Loucy (cell line): ENCODE data around the gene SV2B.

Experiments used
- H2AFZ ChIP-seq: fragments of 200-600 bp; sonication (generic); 2 replicates; pipeline ENCODE4 v1.6.0; 2016; ENCODE audit warnings: antibody characterized with exemption, mild to moderate bottlenecking, low read length, moderate library complexity
- H3F3A ChIP-seq: fragments of 200-600 bp; 2 replicates; pipeline ENCODE4 v1.6.0; 2016; ENCODE audit warnings: antibody characterized with exemption, low read depth, mild to moderate bottlenecking
- H3K27me3 ChIP-seq: fragments of 200-600 bp; sonication (generic); 2 replicates; pipeline ENCODE4 v1.6.1; 2014; ENCODE audit warnings: low read length, mild to moderate bottlenecking; ENCODE audit not compliant: insufficient read depth, poor library complexity, severe bottlenecking
- H3K36me3 ChIP-seq: fragments of 200-600 bp; sonication (generic); 2 replicates; pipeline ENCODE4 v1.6.1; 2016; ENCODE audit warnings: low read length; ENCODE audit not compliant: insufficient read depth
- H3K4me1 ChIP-seq: fragments of 200-600 bp; sonication (generic); 2 replicates; pipeline ENCODE4 v1.5.1; 2014; ENCODE audit warnings: low read length, mild to moderate bottlenecking; ENCODE audit not compliant: insufficient read depth, poor library complexity, severe bottlenecking
- H3K4me2 ChIP-seq: fragments of 200-600 bp; sonication (generic); 2 replicates; pipeline ENCODE4 v1.6.0; 2014; ENCODE audit warnings: antibody characterized with exemption, low read length, low read depth, mild to moderate bottlenecking; ENCODE audit not compliant: poor library complexity, severe bottlenecking
- H3K4me3 ChIP-seq: fragments of 200-600 bp; sonication (generic); 2 replicates; pipeline ENCODE4 v1.5.1; 2014; ENCODE audit warnings: low read length, mild to moderate bottlenecking, mixed read lengths; ENCODE audit not compliant: poor library complexity, severe bottlenecking
- H3K79me2 ChIP-seq: fragments of 200-600 bp; sonication (generic); 2 replicates; pipeline ENCODE4 v1.6.1; 2014; ENCODE audit warnings: low read length; ENCODE audit not compliant: insufficient read depth
- H3K9ac ChIP-seq: fragments of 200-600 bp; sonication (generic); 2 replicates; pipeline ENCODE4 v1.6.0; 2014; ENCODE audit warnings: mild to moderate bottlenecking, low read depth, low read length, moderate library complexity; ENCODE audit not compliant: poor library complexity, severe bottlenecking
- H3K9me2 ChIP-seq: fragments of 200-600 bp; sonication (generic); replicated peaks from 2 replicates; pipeline ENCODE4 v1.6.1; 2016; ENCODE audit warnings: low read depth, low read length, mixed read lengths
- H3K9me3 ChIP-seq: fragments of 200-600 bp; sonication (generic); 2 replicates; pipeline ENCODE4 v1.6.1; 2014; ENCODE audit warnings: mild to moderate bottlenecking, antibody characterized with exemption, low read length, low read depth; ENCODE audit not compliant: insufficient read depth
- H4K20me1 ChIP-seq: fragments of 200-600 bp; sonication (generic); 2 replicates; pipeline ENCODE4 v1.6.0; 2014; ENCODE audit warnings: antibody characterized with exemption, low read length, mild to moderate bottlenecking; ENCODE audit not compliant: insufficient read depth, poor library complexity, severe bottlenecking
- CTCF ChIP-seq: fragments of 200-600 bp; sonication (generic); conservative IDR thresholded peaks from 2 replicates; pipeline ENCODE4 v1.5.1; 2014; ENCODE audit warnings: mild to moderate bottlenecking, antibody characterized with exemption, low read length
- EZH2phosphoT487 ChIP-seq: fragments of 200-600 bp; IDR thresholded peaks from 2 replicates; pipeline ENCODE4 v1.6.1; 2018; ENCODE audit warnings: antibody characterized with exemption, mild to moderate bottlenecking, moderate library complexity, borderline replicate concordance

Gene SV2B

GRCh38 chr15:91113030-91113429, 13.0 kb downstream of the SV2B start:
- no peaks in the 10 kb centered on the region for H3F3A ChIP-seq
- H3K36me3 ChIP-seq = no peaks in the 10 kb centered on the region
- H3K4me2 ChIP-seq = no peak overlapping the region
- H3K79me2 ChIP-seq = no peaks in the 10 kb centered on the region
- H4K20me1 ChIP-seq = no peaks in the 10 kb centered on the region
- H3K4me3 ChIP-seq = no peak overlapping the region
- H3K27me3 ChIP-seq = no peaks in the 10 kb centered on the region
- no peak overlapping the region for H3K9ac ChIP-seq
- no peaks in the 10 kb centered on the region for H3K9me3 ChIP-seq
- no peak overlapping the region for H2AFZ ChIP-seq
- no peaks in the 10 kb centered on the region for H3K4me1 ChIP-seq
- no peak for TF ChIP-seq EZH2phosphoT487
- TF ChIP-seq CTCF = no peak
- no peaks in the 10 kb centered on the region for H3K9me2 ChIP-seq

- TF ChIP-seq CTCF = no peak
- TF ChIP-seq EZH2phosphoT487 = no peak
- H3F3A ChIP-seq = no peaks in the 10 kb centered on the region
- no peaks in the 10 kb centered on the region for H3K9me2 ChIP-seq
- no peaks in the 10 kb centered on the region for H3K9me3 ChIP-seq
- H4K20me1 ChIP-seq = no peaks in the 10 kb centered on the region
- no peak overlapping the region for H3K9ac ChIP-seq
- no peak overlapping the region for H3K4me2 ChIP-seq
- no peak overlapping the region for H3K4me3 ChIP-seq
- no peaks in the 10 kb centered on the region for H3K36me3 ChIP-seq
- H2AFZ ChIP-seq = no peak overlapping the region
- H3K79me2 ChIP-seq = no peaks in the 10 kb centered on the region
- no peaks in the 10 kb centered on the region for H3K4me1 ChIP-seq
- H3K27me3 ChIP-seq = no peaks in the 10 kb centered on the region
Measured at GRCh38 chr15:91114301-91114700, 14.2 kb downstream of the SV2B start.

GRCh38 chr15:91116113-91117067, 16.3 kb downstream of the SV2B start:
- no peaks in the 10 kb centered on the region for H3K9me2 ChIP-seq

More at GRCh38 chr15:91116113-91117067, 16.3 kb downstream of the SV2B start:
- Histone ChIP-seq H3K4me2 (no peak overlapping the region), H3K4me3 (no peak overlapping the region), H3K9ac (no peak overlapping the region), H3F3A (no peaks in the 10 kb centered on the region), H3K4me1 (no peaks in the 10 kb centered on the region), H2AFZ (no peak overlapping the region), H3K9me3 (no peaks in the 10 kb centered on the region), H3K36me3 (no peaks in the 10 kb centered on the region), H3K27me3 (no peaks in the 10 kb centered on the region), H4K20me1 (no peaks in the 10 kb centered on the region), H3K79me2 (no peaks in the 10 kb centered on the region)
- TF ChIP-seq CTCF = no peak
- no peak for TF ChIP-seq EZH2phosphoT487
